Activated CD4-positive, alpha-beta T cell treated with anti-CD3 and anti-CD28 coated beads for 36 hours (primary cell): ENCODE data around the gene PHF21B. TPM values are rescaled to one million over a fixed set of nuclear protein-coding genes. Genes with fewer than 3 reads are reported as not detected.

Experiments used
- ATAC-seq: fragments of 200-7000 bp; cut with Tn5 transposase; one replicate; pipeline ENCODE4 v1.10.0; 2021; ENCODE audit warnings: mild to moderate bottlenecking, moderate library complexity
- CTCF ChIA-PET: fragments of 350-600 bp; sonication (Branson Sonifier 250); formaldehyde crosslinking; loops from one replicate; lab custom pipeline; 2021; ENCODE audit warnings: antibody characterized with exemption; lab: Charles Lee
- POLR2A ChIA-PET: fragments of 350-600 bp; sonication (Branson Sonifier 250); formaldehyde crosslinking; loops from one replicate; lab custom pipeline; 2021; ENCODE audit warnings: antibody characterized with exemption, inconsistent platforms; lab: Charles Lee
- DNase-seq: peaks from one replicate; pipeline ENCODE4 v3.0.0-alpha.2; 2020
- H3K27ac Mint-ChIP-seq: one replicate; pipeline ENCODE4 v1.8.0; 2021; ENCODE audit warnings: mixed read lengths
- H3K27me3 Mint-ChIP-seq: one replicate; pipeline ENCODE4 v1.8.0; 2021; ENCODE audit warnings: mixed read lengths
- H3K36me3 Mint-ChIP-seq: one replicate; pipeline ENCODE4 v1.8.0; 2021; ENCODE audit warnings: low read depth, mixed read lengths
- H3K4me1 Mint-ChIP-seq: one replicate; pipeline ENCODE4 v1.8.0; 2021; ENCODE audit warnings: mixed read lengths
- H3K4me3 Mint-ChIP-seq: one replicate; pipeline ENCODE4 v1.8.0; 2021; ENCODE audit warnings: mild to moderate bottlenecking, moderate library complexity, mixed read lengths
- H3K9me3 Mint-ChIP-seq: one replicate; pipeline ENCODE4 v1.8.0; 2021; ENCODE audit warnings: low read depth, mixed read lengths
- intact Hi-C, 2 experiments: fragments of 100-400 bp; cut with DNase I in 1 of 2; cut with micrococcal nuclease in 1 of 2; formaldehyde crosslinking; loops; one replicate each; pipeline versions ENCODE4 v1.14.2 to v1.15.1; 2022 to 2024; cut with DNase I, micrococcal nuclease
- total RNA-seq, 2 experiments: library from RNA; stranded (reverse); gene quantifications; one replicate each; pipeline ENCODE4 v1.2.3, GENCODE V29; 2021

The PHF21B gene
- total RNA-seq, 2 experiments from 2014 or later, result not detected

- intact Hi-C loops, result no loop called here
- DNase-seq (no peak), ATAC-seq (no peak)
- Mint-ChIP-seq H3K36me3 (no peaks in the 10 kb centered on the region), H3K9me3 (peaks cover 6% of the 10 kb centered on the region), H3K27me3 (peaks cover 16% of the 10 kb centered on the region), H3K4me1 (no peaks in the 10 kb centered on the region), H3K27ac (no peak overlapping the region), H3K4me3 (no peak overlapping the region)
- POLR2A ChIA-PET, result no interaction called here
- CTCF ChIA-PET, result no interaction called here
Measured at GRCh38 chr22:45039133-45039532, 29.3 kb upstream of the PHF21B start.

- no peak overlapping the region for H3K27ac Mint-ChIP-seq
- DNase-seq (no peak), ATAC-seq (no peak)
- no peaks in the 10 kb centered on the region for H3K36me3 Mint-ChIP-seq
- H3K4me1 Mint-ChIP-seq, result no peaks in the 10 kb centered on the region
- H3K9me3 Mint-ChIP-seq, result peaks cover 6% of the 10 kb centered on the region
- POLR2A ChIA-PET, result no interaction called here
- peaks cover 22% of the 10 kb centered on the region for H3K27me3 Mint-ChIP-seq
- intact Hi-C loops, result no loop called here
- CTCF ChIA-PET, result no interaction called here
- H3K4me3 Mint-ChIP-seq, result no peak overlapping the region
Measured at GRCh38 chr22:45036154-45036553, 26.3 kb upstream of the PHF21B start.

GRCh38 chr22:45034821-45035220 is 25.0 kb upstream of the PHF21B start:
- no peaks in the 10 kb centered on the region for H3K4me1 Mint-ChIP-seq
- no peak overlapping the region for H3K4me3 Mint-ChIP-seq
- ChIA-PET POLR2A (no interaction called here), CTCF (no interaction called here)
- intact Hi-C loops, result no loop called here
- H3K9me3 Mint-ChIP-seq, result peaks cover 6% of the 10 kb centered on the region
- H3K27me3 Mint-ChIP-seq, result peaks cover 22% of the 10 kb centered on the region
- DNase-seq, result no peak
- H3K27ac Mint-ChIP-seq, result no peak overlapping the region
- no peaks in the 10 kb centered on the region for H3K36me3 Mint-ChIP-seq
- ATAC-seq, result no peak

- Mint-ChIP-seq H3K27me3 (peaks cover 29% of the 10 kb centered on the region), H3K27ac (no peak overlapping the region), H3K4me3 (no peak overlapping the region), H3K4me1 (no peaks in the 10 kb centered on the region), H3K9me3 (peaks cover 6% of the 10 kb centered on the region), H3K36me3 (no peaks in the 10 kb centered on the region)
- ATAC-seq, result no peak
- no peak for DNase-seq
- intact Hi-C loops, result no loop called here
- ChIA-PET CTCF (interaction anchor here (0.6 to 0.7 kb wide), 2 partner anchors 52 to 412 kb away, joined by 3 read pairs; no protein-coding TSS in a partner anchor), POLR2A (no interaction called here)
Measured at GRCh38 chr22:45034156-45034555, 24.4 kb upstream of the PHF21B start.

GRCh38 chr22:45033136-45033535 is 23.3 kb upstream of the PHF21B start:
- peaks cover 4% of the 10 kb centered on the region for H3K9me3 Mint-ChIP-seq
- ChIA-PET POLR2A (no interaction called here), CTCF (no interaction called here)
- H3K4me3 Mint-ChIP-seq, result no peak overlapping the region
- no peak overlapping the region for H3K27ac Mint-ChIP-seq
- H3K4me1 Mint-ChIP-seq, result no peaks in the 10 kb centered on the region
- intact Hi-C loops, result no loop called here
- DNase-seq (no peak), ATAC-seq (no peak)
- H3K27me3 Mint-ChIP-seq, result peaks cover 24% of the 10 kb centered on the region
- H3K36me3 Mint-ChIP-seq, result no peaks in the 10 kb centered on the region

GRCh38 chr22:45031629-45032403 is 22.0 kb upstream of the PHF21B start:
- Mint-ChIP-seq H3K27ac (no peak overlapping the region), H3K27me3 (peaks cover 19% of the 10 kb centered on the region), H3K9me3 (no peaks in the 10 kb centered on the region), H3K4me3 (no peak overlapping the region), H3K36me3 (no peaks in the 10 kb centered on the region), H3K4me1 (no peaks in the 10 kb centered on the region)
- ChIA-PET POLR2A (no interaction called here), CTCF (no interaction called here)
- ATAC-seq (no peak), DNase-seq (no peak)
- intact Hi-C loops, result no loop called here

- H3K4me3 Mint-ChIP-seq, result no peak overlapping the region
- CTCF ChIA-PET, result no interaction called here
- no peaks in the 10 kb centered on the region for H3K36me3 Mint-ChIP-seq
- peaks cover 18% of the 10 kb centered on the region for H3K27me3 Mint-ChIP-seq
- no peaks in the 10 kb centered on the region for H3K4me1 Mint-ChIP-seq
- ATAC-seq (no peak), DNase-seq (no peak)
- POLR2A ChIA-PET, result no interaction called here
- no peaks in the 10 kb centered on the region for H3K9me3 Mint-ChIP-seq
- H3K27ac Mint-ChIP-seq, result no peak overlapping the region
- intact Hi-C loops, result no loop called here
Measured at GRCh38 chr22:45029501-45029900, 19.7 kb upstream of the PHF21B start.

GRCh38 chr22:45026511-45026910 is 16.7 kb upstream of the PHF21B start:
- no peaks in the 10 kb centered on the region for H3K4me1 Mint-ChIP-seq
- no peak overlapping the region for H3K27ac Mint-ChIP-seq
- CTCF ChIA-PET, result no interaction called here
- H3K4me3 Mint-ChIP-seq, result no peak overlapping the region
- H3K36me3 Mint-ChIP-seq, result no peaks in the 10 kb centered on the region
- intact Hi-C loops, result no loop called here
- H3K27me3 Mint-ChIP-seq, result peaks cover 23% of the 10 kb centered on the region
- no peak for ATAC-seq
- POLR2A ChIA-PET, result no interaction called here
- H3K9me3 Mint-ChIP-seq, result no peaks in the 10 kb centered on the region
- DNase-seq, result no peak

GRCh38 chr22:45023431-45023830 is 13.6 kb upstream of the PHF21B start:
- ChIA-PET CTCF (no interaction called here), POLR2A (no interaction called here)
- Mint-ChIP-seq H3K9me3 (no peaks in the 10 kb centered on the region), H3K27ac (no peak overlapping the region), H3K4me1 (no peaks in the 10 kb centered on the region), H3K27me3 (peaks cover 18% of the 10 kb centered on the region), H3K4me3 (no peak overlapping the region), H3K36me3 (no peaks in the 10 kb centered on the region)
- intact Hi-C loops, result no loop called here
- DNase-seq (no peak), ATAC-seq (no peak)

GRCh38 chr22:45019861-45020655 is 10.3 kb upstream of the PHF21B start:
- ChIA-PET POLR2A (no interaction called here), CTCF (no interaction called here)
- Mint-ChIP-seq H3K4me3 (no peak overlapping the region), H3K9me3 (no peaks in the 10 kb centered on the region), H3K36me3 (no peaks in the 10 kb centered on the region), H3K4me1 (no peaks in the 10 kb centered on the region), H3K27me3 (peaks cover 24% of the 10 kb centered on the region), H3K27ac (no peak overlapping the region)
- DNase-seq (no peak), ATAC-seq (no peak)
- intact Hi-C loops, result no loop called here

GRCh38 chr22:45014654-45015053 is 4.8 kb upstream of the PHF21B start:
- intact Hi-C loops, result no loop called here
- H3K4me3 Mint-ChIP-seq, result no peak overlapping the region
- POLR2A ChIA-PET, result no interaction called here
- H3K27ac Mint-ChIP-seq, result no peak overlapping the region
- peaks cover 9% of the 10 kb centered on the region for H3K4me1 Mint-ChIP-seq
- no peaks in the 10 kb centered on the region for H3K9me3 Mint-ChIP-seq
- DNase-seq (no peak), ATAC-seq (no peak)
- CTCF ChIA-PET, result interaction anchor here (0.9 kb wide), 1 partner anchor 81 kb away, joined by 5 read pairs; no protein-coding TSS in a partner anchor
- H3K27me3 Mint-ChIP-seq, result peaks cover 42% of the 10 kb centered on the region
- no peaks in the 10 kb centered on the region for H3K36me3 Mint-ChIP-seq

- Mint-ChIP-seq H3K27ac (no peak overlapping the region), H3K27me3 (peaks cover 41% of the 10 kb centered on the region), H3K4me3 (no peak overlapping the region), H3K4me1 (peaks cover 9% of the 10 kb centered on the region), H3K9me3 (no peaks in the 10 kb centered on the region), H3K36me3 (no peaks in the 10 kb centered on the region)
- no peak for ATAC-seq
- no peak for DNase-seq
- CTCF ChIA-PET, result no interaction called here
- POLR2A ChIA-PET, result no interaction called here
- intact Hi-C loops, result no loop called here
Measured at GRCh38 chr22:45013138-45013537, 3.3 kb upstream of the PHF21B start.
